ENCODE results near the gene RORC. TPM values are rescaled to one million over a fixed set of nuclear protein-coding genes. Genes with fewer than 3 reads are reported as not detected.
A peak's percentile ranks its signal among the peaks of the same experiment; 100 is the strongest.

The RORC gene
- total and polyA plus RNA-seq, 8 donors, result 1.4 to 28.1 (median 13.0) TPM

- WGBS, 5 donors, result 77 to 79% (median 77%) methylated on average over 26 of the region's 26 CpGs
- intact Hi-C loops (cut with DNase I; ENCODE audit: low total_unique reads), result no loop called here
- no peak for DNase-seq
- H3K9me3 ChIP-seq, result no peaks in the 10 kb centered on the region
- peaks cover 0 to 41% (median 33%) of the 10 kb centered on the region in 4 donors for H3K36me3 ChIP-seq
- H3K27me3 ChIP-seq, result no peaks in the 10 kb centered on the region
- no peak overlapping the region for H3K27ac ChIP-seq
- H3K4me1 ChIP-seq, result peaks cover 0 to 18% (median 11%) of the 10 kb centered on the region in 4 donors
- H3K4me3 ChIP-seq, result no peak overlapping the region
- TF ChIP-seq POLR2AphosphoS5 (IDR thresholded peaks at IDR 0.05), result no peak
- no peak for TF ChIP-seq EP300 (IDR thresholded peaks at IDR 0.05)
- no peak for TF ChIP-seq POLR2A (IDR thresholded peaks at IDR 0.05)
- TF ChIP-seq CTCF (IDR thresholded peaks at IDR 0.05), result no peak
Measured at GRCh38 chr1:151816548-151817352, 14.9 kb downstream of the RORC start.

GRCh38 chr1:151815716-151816327 is 15.8 kb downstream of the RORC start:
- Histone ChIP-seq H3K27ac (no peak overlapping the region), H3K4me3 (no peak overlapping the region), H3K27me3 (no peaks in the 10 kb centered on the region), H3K9me3 (no peaks in the 10 kb centered on the region), H3K36me3 (peaks cover 0 to 46% (median 33%) of the 10 kb centered on the region in 4 donors), H3K4me1 (peaks cover 0 to 15% (median 5%) of the 10 kb centered on the region in 4 donors)
- TF ChIP-seq EP300 (IDR thresholded peaks at IDR 0.05), result no peak
- no peak for TF ChIP-seq POLR2A (IDR thresholded peaks at IDR 0.05)
- no peak for TF ChIP-seq POLR2AphosphoS5 (IDR thresholded peaks at IDR 0.05)
- no peak for TF ChIP-seq CTCF (IDR thresholded peaks at IDR 0.05)
- WGBS, 5 donors, result 69 to 78% (median 76%) methylated on average over 9 to 12 of the region's 12 CpGs
- intact Hi-C loops (cut with DNase I; ENCODE audit: low total_unique reads), result no loop called here
- DNase-seq, result peak in 1 of 2 donors; percentile 26

GRCh38 chr1:151814971-151815545 is 16.5 kb downstream of the RORC start:
- H3K27ac ChIP-seq, result no peak overlapping the region
- H3K27me3 ChIP-seq, result no peaks in the 10 kb centered on the region
- DNase-seq, result no peak
- TF ChIP-seq CTCF (IDR thresholded peaks at IDR 0.05) (no peak), EP300 (IDR thresholded peaks at IDR 0.05) (no peak), POLR2A (IDR thresholded peaks at IDR 0.05) (no peak), POLR2AphosphoS5 (IDR thresholded peaks at IDR 0.05) (no peak)
- WGBS, 5 donors, result 83 to 93% (median 91%) methylated on average over 5 to 8 of the region's 8 CpGs
- peaks cover 0 to 52% (median 33%) of the 10 kb centered on the region in 4 donors for H3K36me3 ChIP-seq
- intact Hi-C loops (cut with DNase I; ENCODE audit: low total_unique reads), result no loop called here
- no peaks in the 10 kb centered on the region for H3K9me3 ChIP-seq
- no peak overlapping the region for H3K4me3 ChIP-seq
- peaks cover 0 to 13% (median 0%) of the 10 kb centered on the region in 4 donors for H3K4me1 ChIP-seq

GRCh38 chr1:151814426-151814825 is 17.2 kb downstream of the RORC start:
- no peak for TF ChIP-seq POLR2AphosphoS5 (IDR thresholded peaks at IDR 0.05)
- no peak for TF ChIP-seq EP300 (IDR thresholded peaks at IDR 0.05)
- TF ChIP-seq POLR2A (IDR thresholded peaks at IDR 0.05), result no peak
- no peak for TF ChIP-seq CTCF (IDR thresholded peaks at IDR 0.05)
- no peak for DNase-seq
- intact Hi-C loops (cut with DNase I; ENCODE audit: low total_unique reads), result no loop called here
- no peak overlapping the region for H3K4me3 ChIP-seq
- H3K36me3 ChIP-seq, result peaks cover 0 to 52% (median 33%) of the 10 kb centered on the region in 4 donors
- no peak overlapping the region for H3K27ac ChIP-seq
- H3K4me1 ChIP-seq, result peaks cover 0 to 7% (median 0%) of the 10 kb centered on the region in 4 donors
- no peaks in the 10 kb centered on the region for H3K9me3 ChIP-seq
- 82 to 88% (median 85%) methylated on average over 15 of the region's 15 CpGs for WGBS, 5 donors
- no peaks in the 10 kb centered on the region for H3K27me3 ChIP-seq

Data from stomach (tissue), 9 donors.